HG03064 (cell line): ENCODE results near the gene PCDHGC5.

Experiments
- ATAC-seq: cut with Tn5 transposase; IDR thresholded peaks from one replicate; pipeline ENCODE4 v1.9.1; 2021; ENCODE audit warnings: low read depth; ENCODE audit not compliant: unreplicated experiment

Gene PCDHGC5

DNA sequence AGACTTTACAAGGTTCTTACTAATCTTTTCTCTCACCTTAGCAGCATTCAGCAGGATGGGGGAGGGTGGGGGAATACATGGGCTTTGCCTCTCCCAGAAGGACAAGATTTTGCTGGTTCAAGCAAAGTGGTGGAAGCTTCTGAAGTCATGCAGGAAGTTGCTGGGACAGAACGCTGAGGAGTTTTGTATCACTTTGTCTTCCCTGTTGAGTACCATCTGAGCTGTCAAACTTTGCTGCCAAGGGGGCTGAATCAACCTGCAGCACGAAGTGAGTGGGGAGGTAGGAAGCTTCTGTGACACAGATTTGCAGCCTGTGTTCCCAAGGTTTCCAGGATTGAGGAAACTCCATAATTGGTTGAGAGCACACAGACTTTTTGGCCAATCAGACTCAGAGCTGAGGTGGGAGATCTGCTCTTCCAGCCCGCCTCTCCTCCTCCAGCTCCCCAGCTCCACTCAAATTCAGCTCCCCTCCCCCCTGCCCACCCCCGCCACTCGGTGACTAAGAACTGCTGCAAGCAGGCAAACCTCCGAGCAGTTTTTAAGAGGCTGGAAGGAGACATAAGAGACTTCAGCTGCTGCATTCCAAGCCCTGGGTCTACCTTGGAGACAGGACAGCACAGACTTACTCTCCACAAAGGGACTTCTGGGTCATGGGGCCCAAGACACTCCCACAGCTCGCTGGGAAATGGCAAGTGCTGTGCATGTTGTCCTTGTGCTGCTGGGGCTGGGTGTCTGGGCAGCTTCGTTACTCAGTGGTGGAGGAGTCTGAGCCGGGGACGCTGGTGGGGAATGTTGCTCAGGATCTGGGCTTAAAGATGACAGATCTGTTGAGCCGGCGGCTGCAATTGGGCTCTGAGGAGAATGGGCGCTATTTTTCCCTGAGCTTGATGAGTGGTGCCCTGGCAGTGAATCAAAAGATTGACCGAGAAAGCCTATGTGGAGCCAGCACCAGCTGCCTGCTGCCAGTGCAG lies at the start of gene PCDHGC5:
Gene PCDHGC5, plus strand, starts transcription at position 491 of the 971 bp plus-strand sequence. Its CDS starts 160 bp downstream, at position 651.
- ATAC-seq: no peak

DNA sequence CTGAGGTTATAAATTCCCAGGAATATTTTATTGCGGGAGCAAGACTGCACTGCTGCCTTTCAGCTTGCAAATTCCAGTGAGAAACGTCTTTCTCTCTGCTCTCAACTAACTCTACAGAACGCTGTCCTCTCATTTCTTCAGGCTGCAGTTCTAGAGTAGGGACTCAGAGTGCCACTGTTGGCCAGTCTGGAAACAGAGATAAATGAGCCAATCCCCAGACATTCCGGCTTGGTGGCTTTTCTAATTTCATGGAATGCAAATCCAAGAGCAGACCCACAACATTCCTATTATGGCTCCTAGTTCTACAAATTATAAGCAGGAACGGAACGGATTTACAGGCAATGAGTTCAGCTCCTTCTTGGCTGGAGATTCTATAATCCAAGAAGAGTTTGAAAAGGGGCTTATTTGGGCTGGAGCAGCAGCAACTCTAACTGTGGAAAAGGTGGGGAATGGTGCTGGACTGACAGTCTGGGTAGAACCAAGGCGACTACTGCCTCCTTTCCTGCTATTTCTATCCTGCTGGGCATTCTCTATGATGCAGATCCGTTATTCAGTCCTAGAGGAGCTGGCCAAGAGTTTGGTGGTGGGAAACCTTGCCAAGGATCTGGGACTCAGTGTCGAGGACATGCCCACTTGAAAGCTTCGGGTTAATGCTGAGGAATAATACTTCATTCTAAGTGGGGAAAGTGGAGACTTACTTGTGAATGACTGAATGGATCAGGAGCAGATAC lies 49.3 kb upstream of the PCDHGC5 start:
- ATAC-seq: no peak

DNA sequence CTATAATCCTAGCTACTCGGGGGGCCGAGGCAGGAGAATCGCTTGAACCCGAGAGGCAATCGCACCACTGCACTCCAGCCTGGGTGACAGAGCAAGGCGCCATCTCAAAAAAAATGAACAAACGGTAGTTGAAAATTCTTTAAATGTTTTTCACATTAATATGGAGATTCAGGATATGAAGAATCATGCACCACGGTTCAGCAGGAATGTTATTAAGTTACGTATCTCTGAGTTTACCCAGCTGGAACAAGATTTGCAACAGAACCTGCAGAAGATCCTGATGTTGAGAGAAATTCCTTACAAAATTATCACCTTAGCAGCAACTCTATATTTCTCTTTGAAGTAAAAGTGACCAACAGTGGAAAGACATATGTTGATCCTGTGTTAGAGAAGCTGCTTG lies 48.5 kb upstream of the PCDHGC5 start:
- no peak for ATAC-seq

DNA sequence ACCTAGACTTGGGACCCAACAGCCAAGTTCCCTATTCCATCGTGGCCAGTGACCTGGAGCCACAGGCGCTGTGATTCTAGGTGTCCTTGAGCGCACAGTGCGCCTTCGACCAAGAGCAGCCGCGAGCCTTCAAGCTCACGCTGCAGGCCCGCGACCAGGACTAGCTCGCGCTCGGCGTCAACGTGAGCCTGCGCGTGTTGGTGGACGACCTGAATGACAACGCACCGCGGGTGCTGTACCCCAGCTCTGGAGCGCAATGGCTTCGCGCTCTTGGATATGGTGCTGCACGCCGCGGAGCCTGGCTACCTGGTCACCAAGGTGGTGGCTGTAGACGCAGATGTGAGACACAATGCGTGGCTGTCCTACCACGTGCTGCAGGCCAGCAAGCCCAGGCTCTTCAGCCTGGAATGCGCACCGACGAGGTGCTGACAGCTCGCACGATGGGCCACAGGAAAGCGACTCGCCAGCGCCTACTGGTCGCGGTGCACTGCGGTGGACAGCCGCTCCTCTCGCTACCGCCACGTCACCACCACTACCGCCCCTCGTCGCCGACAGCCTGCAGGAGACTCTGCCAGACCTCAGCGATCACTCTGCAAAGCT lies 47.2 kb upstream of the PCDHGC5 start:
- no peak for ATAC-seq

DNA sequence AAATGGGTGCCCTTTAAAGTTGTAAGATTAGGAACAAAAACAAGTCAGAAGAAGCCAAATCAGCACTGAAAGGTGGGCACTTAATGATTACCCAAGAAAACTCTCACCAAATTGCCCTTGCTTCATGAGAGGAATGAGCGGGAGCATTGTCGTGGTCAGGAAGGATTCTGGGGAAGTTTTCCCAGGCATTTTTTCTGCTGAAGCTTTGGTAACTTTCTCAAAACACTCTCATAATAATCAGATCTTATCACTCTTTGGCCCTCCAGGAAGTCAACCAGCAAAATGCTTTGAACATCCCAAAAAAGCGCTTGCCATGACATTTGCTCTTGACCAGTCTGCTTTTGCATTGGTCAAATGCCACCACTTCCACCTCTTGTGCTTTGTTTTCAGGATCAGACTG lies 23.5 kb upstream of the PCDHGC5 start:
- ATAC-seq: no peak

DNA sequence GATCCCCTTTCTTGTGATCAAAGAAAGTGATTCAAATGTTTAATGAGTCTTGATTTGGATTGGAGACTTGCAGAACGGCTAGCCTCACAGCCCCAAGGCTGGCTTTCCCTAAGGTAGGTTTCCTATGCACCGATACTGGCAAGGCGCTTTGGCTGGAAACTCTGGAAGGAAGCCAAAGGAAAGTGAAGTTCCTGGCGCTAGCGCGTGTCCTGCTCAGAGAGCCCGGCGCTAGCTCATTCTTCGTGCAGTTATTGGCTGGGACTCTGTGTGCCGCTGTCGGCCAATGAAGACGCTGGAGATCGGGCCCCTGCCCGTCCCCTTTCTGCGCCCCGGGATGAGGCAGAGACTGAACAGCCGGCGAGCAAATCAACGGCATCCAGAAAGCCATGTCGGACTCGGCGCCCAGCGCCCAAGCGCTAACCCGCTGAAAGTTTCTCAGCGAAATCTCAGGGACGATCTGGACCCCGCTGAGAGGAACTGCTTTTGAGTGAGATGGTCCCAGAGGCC lies 13.2 kb upstream of the PCDHGC5 start, which contains the start of gene PCDHGC3:
Gene PCDHGC3, plus strand, starts transcription at position 342 of the 507 bp plus-strand sequence. Its CDS starts 151 bp downstream, at position 493.
- peak; percentile 91 for ATAC-seq

DNA sequence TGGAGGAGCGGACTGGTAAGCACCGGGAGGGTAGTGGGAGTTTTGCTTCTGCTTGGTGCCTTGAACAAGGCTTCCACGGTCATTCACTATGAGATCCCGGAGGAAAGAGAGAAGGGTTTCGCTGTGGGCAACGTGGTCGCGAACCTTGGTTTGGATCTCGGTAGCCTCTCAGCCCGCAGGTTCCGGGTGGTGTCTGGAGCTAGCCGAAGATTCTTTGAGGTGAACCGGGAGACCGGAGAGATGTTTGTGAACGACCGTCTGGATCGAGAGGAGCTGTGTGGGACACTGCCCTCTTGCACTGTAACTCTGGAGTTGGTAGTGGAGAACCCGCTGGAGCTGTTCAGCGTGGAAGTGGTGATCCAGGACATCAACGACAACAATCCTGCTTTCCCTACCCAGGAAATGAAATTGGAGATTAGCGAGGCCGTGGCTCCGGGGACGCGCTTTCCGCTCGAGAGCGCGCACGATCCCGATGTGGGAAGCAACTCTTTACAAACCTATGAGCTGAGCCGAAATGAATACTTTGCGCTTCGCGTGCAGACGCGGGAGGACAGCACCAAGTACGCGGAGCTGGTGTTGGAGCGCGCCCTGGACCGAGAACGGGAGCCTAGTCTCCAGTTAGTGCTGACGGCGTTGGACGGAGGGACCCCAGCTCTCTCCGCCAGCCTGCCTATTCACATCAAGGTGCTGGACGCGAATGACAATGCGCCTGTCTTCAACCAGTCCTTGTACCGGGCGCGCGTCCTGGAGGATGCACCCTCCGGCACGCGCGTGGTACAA lies 12.6 kb upstream of the PCDHGC5 start:
- peak; percentile 21 for ATAC-seq

DNA sequence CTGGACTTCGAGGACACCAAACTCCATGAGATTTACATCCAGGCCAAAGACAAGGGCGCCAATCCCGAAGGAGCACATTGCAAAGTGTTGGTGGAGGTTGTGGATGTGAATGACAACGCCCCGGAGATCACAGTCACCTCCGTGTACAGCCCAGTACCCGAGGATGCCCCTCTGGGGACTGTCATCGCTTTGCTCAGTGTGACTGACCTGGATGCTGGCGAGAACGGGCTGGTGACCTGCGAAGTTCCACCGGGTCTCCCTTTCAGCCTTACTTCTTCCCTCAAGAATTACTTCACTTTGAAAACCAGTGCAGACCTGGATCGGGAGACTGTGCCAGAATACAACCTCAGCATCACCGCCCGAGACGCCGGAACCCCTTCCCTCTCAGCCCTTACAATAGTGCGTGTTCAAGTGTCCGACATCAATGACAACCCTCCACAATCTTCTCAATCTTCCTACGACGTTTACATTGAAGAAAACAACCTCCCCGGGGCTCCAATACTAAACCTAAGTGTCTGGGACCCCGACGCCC lies 11.8 kb upstream of the PCDHGC5 start:
- no peak for ATAC-seq

DNA sequence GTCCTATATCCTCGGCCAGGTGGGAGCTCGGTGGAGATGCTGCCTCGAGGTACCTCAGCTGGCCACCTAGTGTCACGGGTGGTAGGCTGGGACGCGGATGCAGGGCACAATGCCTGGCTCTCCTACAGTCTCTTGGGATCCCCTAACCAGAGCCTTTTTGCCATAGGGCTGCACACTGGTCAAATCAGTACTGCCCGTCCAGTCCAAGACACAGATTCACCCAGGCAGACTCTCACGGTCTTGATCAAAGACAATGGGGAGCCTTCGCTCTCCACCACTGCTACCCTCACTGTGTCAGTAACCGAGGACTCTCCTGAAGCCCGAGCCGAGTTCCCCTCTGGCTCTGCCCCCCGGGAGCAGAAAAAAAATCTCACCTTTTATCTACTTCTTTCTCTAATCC lies 11.1 kb upstream of the PCDHGC5 start:
- ATAC-seq: no peak

DNA sequence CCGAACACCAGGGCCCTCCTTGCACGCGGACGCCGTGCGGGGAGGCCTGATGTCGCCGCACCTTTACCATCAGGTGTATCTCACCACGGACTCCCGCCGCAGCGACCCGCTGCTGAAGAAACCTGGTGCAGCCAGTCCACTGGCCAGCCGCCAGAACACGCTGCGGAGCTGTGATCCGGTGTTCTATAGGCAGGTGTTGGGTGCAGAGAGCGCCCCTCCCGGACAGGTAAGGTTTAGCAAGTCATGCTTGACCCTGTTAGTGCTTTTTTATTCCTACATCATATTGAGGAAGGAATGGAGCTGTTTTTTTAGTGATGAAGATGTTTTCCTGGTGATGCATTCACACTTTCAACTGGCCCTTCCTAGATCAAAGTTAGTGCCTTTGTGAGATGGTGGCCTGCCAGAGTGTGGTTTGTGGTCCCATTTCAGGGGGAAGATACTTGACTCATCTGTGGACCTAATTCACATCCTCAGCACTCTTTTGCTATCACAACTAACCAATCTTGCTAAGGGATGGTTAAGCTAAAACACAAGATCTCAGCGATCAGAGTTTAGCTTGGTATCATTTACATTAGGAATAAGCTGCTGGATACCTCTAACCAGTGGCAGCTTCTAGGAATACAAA lies 10.4 kb upstream of the PCDHGC5 start:
- ATAC-seq: no peak

DNA sequence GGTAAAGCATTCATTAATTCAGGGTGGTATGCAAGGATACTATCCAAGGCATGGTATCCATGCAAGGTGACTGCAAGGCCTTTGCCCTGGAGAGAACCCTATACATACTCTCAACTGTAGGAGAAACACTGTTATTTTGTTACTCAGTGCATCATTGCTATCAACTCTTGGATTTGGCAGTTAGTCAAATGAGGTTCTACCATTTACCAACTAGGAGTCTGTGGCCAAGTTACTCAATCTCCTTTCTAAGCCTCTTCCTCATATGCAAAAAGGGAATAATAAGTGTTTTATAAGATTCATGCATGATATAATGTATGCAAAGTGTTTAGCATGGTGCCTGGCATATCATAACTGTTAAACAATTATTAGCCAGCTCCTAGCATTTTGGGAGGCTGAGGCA lies 9.1 kb upstream of the PCDHGC5 start:
- ATAC-seq: no peak

DNA sequence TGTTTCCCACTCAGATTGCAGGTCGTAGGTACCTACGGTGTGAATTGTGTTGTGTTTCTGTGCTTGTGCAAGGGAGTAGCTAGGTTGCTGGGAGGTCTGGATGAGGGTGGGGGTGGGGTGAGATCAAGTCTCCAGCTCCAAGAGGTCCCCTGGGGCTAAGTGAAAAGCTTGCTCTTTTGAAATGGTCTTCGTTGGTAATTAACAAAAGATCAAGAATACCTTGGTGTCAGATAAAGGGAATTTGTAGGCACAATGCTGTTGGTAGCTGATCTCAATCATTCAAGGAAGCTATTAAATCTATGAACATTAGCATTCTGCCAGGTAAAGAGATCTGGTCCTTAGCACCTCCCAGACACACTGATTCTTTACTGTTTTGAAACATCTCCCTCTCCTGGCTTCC lies 5.0 kb upstream of the PCDHGC5 start:
- ATAC-seq: no peak

DNA sequence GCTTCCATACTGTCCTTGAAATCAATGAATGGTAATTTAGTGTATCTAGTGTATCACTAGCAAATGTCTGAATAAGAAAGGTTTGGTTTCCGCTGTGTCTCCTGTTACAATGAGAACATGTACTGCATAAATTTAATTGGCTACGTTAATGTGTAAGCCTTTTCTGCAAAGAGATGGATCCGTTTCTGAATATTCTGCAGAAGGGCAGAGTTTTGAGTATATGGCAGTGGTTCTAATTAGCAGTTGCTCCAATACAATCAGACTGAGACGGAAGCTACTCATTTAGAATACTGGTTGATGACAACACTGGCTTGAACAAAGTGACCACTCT lies 4.6 kb upstream of the PCDHGC5 start:
- ATAC-seq: no peak

DNA sequence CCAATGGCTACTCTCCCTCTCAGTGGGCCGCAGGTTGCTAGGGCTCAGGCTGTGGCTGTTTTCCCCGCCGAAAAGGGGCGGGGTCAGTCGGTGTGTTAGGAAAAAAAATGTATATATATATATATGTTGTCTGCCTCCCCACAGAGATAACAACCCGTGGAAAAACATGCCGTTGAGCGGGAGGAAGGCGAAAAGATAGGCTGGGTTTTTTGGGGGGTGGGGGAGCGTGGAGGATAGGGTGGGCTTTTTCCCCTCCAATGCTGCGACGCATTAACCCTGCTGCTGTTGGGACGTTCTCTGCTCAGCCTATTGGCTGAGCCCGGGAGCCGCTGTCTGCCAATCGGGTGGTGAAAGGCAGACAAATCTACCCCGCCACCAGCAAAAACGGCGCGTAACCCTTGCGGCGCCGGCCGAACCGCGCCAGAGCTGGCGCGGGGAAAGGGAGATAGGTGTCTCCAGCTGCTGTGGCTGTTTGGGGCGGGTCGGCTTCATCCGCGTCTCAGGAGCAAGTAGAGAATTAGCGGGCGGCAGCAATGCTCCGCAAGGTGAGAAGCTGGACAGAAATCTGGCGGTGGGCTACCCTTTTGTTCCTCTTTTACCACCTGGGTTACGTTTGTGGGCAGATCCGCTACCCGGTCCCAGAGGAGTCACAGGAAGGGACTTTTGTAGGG lies 4.1 kb upstream of the PCDHGC5 start, which contains the start of gene PCDHGC4:
Gene PCDHGC4, plus strand, starts transcription at position 390 of the 671 bp plus-strand sequence. Its CDS starts 144 bp downstream, at position 534.
- no peak for ATAC-seq

DNA sequence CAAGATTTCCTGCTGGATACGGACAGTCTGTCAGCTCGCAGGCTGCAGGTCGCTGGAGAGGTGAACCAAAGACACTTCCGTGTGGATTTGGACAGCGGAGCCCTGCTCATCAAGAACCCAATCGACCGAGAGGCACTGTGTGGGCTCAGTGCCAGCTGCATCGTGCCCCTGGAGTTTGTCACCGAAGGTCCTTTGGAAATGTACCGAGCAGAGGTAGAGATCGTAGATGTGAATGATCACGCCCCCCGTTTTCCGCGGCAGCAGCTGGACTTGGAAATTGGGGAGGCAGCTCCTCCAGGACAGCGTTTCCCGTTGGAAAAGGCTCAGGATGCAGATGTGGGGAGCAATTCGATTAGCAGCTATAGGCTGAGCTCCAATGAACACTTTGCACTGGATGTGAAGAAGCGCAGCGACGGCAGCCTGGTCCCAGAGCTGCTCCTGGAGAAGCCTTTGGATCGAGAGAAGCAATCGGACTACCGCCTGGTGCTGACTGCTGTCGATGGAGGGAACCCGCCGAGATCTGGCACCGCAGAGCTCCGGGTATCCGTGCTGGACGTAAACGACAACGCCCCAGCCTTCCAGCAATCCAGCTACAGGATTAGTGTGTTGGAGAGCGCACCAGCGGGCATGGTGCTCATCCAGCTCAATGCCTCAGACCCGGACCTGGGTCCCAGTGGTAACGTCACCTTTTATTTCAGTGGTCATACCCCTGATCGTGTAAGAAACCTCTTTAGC lies 3.4 kb upstream of the PCDHGC5 start:
- no peak for ATAC-seq

DNA sequence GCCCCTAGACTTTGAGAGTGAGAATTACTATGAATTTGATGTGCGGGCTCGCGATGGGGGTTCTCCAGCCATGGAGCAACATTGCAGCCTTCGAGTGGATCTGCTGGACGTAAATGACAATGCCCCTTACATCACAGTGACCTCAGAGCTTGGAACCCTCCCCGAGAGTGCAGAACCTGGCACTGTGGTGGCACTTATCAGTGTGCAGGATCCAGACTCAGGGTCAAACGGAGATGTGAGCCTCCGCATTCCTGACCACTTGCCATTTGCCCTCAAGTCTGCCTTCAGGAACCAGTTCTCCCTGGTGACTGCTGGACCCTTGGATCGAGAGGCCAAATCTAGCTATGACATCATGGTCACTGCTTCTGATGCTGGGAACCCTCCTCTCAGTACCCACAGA lies 2.8 kb upstream of the PCDHGC5 start:
- no peak for ATAC-seq

DNA sequence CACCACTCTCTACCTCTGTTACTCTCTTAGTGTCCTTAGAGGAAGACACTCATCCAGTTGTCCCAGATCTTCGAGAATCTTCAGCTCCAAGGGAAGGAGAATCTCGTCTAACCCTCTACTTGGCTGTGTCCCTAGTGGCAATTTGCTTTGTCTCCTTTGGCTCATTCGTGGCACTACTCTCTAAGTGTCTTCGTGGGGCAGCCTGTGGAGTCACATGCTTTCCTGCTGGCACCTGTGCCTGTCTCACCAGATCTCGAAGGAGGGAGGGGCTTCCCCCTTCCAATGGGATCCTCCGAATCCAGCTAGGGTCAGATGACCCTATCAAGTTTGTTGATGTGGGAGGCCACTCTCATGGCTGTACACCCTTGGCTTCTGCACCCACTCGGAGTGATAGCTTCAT lies 1.8 kb upstream of the PCDHGC5 start:
- no peak for ATAC-seq

DNA sequence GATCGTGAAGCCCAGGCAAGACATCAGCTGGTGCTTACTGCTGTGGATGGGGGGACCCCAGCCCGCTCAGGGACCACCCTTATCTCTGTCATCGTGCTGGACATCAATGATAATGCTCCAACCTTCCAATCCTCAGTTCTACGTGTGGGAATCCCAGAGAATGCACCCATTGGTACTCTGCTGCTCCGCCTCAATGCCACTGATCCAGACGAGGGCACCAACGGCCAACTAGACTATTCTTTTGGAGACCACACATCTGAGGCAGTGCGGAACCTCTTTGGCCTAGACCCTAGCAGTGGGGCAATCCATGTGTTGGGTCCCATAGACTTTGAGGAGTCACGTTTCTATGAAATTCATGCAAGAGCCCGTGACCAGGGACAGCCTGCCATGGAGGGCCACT lies 960 bp downstream of the PCDHGC5 start:
- ATAC-seq: no peak
